ENCODE results near the gene TMEM30A.

TMEM30A gene

GRCh38 chr6:75263401-75263750 lies 21.2 kb downstream of the TMEM30A start:
- DNase-seq (ENCODE audit: low spot score), result no peak
- no peak for TF ChIP-seq CTCF (IDR thresholded peaks at IDR 0.05; ENCODE audit: extremely low read depth, missing control alignments)

GRCh38 chr6:75262716-75263400 lies 21.7 kb downstream of the TMEM30A start:
- DNase-seq (ENCODE audit: low spot score), result no peak
- no peak for TF ChIP-seq CTCF (IDR thresholded peaks at IDR 0.05; ENCODE audit: extremely low read depth, missing control alignments)

- TF ChIP-seq CTCF (IDR thresholded peaks at IDR 0.05; ENCODE audit: extremely low read depth, missing control alignments), result no peak
- no peak for DNase-seq (ENCODE audit: low spot score)
Observed at GRCh38 chr6:75261299-75261698, 23.3 kb downstream of the TMEM30A start.

GRCh38 chr6:75257343-75258087 lies 27.1 kb downstream of the TMEM30A start:
- TF ChIP-seq CTCF (IDR thresholded peaks at IDR 0.05; ENCODE audit: extremely low read depth, missing control alignments), result no peak

GRCh38 chr6:75250552-75250951 lies 34.0 kb downstream of the TMEM30A start:
- no peak for DNase-seq (ENCODE audit: low spot score)
- no peak for TF ChIP-seq CTCF (IDR thresholded peaks at IDR 0.05; ENCODE audit: extremely low read depth, missing control alignments)

More at GRCh38 chr6:75257343-75258087, 27.1 kb downstream of the TMEM30A start:
- DNase-seq (ENCODE audit: low spot score), result no peak

GRCh38 chr6:75249837-75250236 lies 34.8 kb downstream of the TMEM30A start:
- TF ChIP-seq CTCF (IDR thresholded peaks at IDR 0.05; ENCODE audit: extremely low read depth, missing control alignments), result no peak
- no peak for DNase-seq (ENCODE audit: low spot score)

- TF ChIP-seq CTCF (IDR thresholded peaks at IDR 0.05; ENCODE audit: extremely low read depth, missing control alignments), result no peak
- DNase-seq (ENCODE audit: low spot score), result no peak
Observed at GRCh38 chr6:75246386-75246785, 38.2 kb downstream of the TMEM30A start.

All from GM20000 (cell line).